ENCODE results near the gene EXOSC6. TPM values are rescaled to one million over a fixed set of nuclear protein-coding genes. Genes with fewer than 3 reads are reported as not detected.

Gene EXOSC6
- total RNA-seq, 2 donors from 2014 or later: 31.1 to 33.6 TPM

DNA sequence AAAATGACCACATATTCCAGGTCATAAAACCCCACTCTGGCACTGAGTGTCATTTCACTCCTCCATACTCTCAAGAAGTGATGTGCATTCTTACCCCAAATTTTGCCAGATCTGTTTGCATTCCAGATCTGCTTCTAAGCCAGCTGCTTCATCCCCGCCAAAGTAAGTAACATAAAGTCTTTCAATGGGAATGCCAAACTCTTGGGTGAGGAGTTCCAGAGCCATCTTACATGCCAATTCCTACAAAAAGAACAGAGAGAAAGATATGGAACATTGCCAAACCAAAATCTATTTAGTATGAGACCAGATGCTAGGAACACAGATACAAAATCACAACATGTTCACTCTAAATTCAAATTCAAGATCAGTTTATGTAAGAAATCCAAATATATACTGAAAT is 24.7 kb upstream of the EXOSC6 start:
- H3K4me3 ChIP-seq (ENCODE audit: low read length): no peak overlapping the region
- H3K36me3 ChIP-seq (ENCODE audit: control insufficient read depth, insufficient read depth, low read length): peaks cover 74% of the 10 kb centered on the region
- no peak overlapping the region for H3K9ac ChIP-seq (ENCODE audit: extremely low read depth, low read length, poor library complexity, severe bottlenecking)
- no peaks in the 10 kb centered on the region for H3K9me3 Mint-ChIP-seq
- H3K4me1 Mint-ChIP-seq: no peaks in the 10 kb centered on the region
- H3K36me3 Mint-ChIP-seq (ENCODE audit: low read depth): peaks cover 73% of the 10 kb centered on the region
- WGBS, 2 experiments (ENCODE audit: insufficient coverage in 1 of 2, insufficient read length in 1 of 2): 100% methylated on average over 1 of the region's 1 CpG
- H3K27ac ChIP-seq (ENCODE audit: low read depth, low read length): no peak overlapping the region
- DNase-seq: no peak
- H3K9me3 ChIP-seq (ENCODE audit: control insufficient read depth, low read length): no peaks in the 10 kb centered on the region
- H3K27me3 Mint-ChIP-seq (ENCODE audit: insufficient read depth): no peaks in the 10 kb centered on the region
- TF ChIP-seq CTCF (conservative IDR thresholded peaks at IDR 0.05): no peak
- no peak overlapping the region for H3K4me3 Mint-ChIP-seq
- H3K27me3 ChIP-seq (ENCODE audit: control insufficient read depth, insufficient read depth, low read length, poor library complexity, severe bottlenecking): no peaks in the 10 kb centered on the region
- no peaks in the 10 kb centered on the region for H3K4me1 ChIP-seq (ENCODE audit: control insufficient read depth, insufficient read depth, low read length)
- no peak overlapping the region for H3K27ac Mint-ChIP-seq

DNA sequence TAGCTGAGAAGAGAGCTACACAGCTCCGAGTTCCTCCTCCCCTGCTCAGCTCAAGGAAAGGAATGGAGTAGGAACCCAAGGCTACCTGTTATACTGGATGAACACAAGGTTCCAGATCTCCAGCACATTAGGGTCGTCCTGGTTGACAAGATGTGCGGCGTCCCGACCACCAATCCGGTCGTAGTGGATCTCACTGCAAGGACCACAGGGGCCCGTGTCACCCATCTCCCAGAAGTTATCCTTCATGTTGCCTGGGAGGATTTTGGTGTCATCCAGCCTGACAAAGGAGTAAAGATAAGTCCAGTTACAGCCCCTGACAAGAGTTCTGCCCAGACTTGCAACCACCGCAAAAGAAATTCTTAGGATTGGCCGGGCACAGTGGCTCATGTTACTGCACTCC is 20.0 kb upstream of the EXOSC6 start:
- DNase-seq: no peak
- Histone ChIP-seq H3K9me3 (ENCODE audit: control insufficient read depth, low read length) (peaks cover 3% of the 10 kb centered on the region), H3K4me3 (ENCODE audit: low read length) (no peak overlapping the region), H3K4me1 (ENCODE audit: control insufficient read depth, insufficient read depth, low read length) (no peaks in the 10 kb centered on the region), H3K9ac (ENCODE audit: extremely low read depth, low read length, poor library complexity, severe bottlenecking) (no peak overlapping the region), H3K27me3 (ENCODE audit: control insufficient read depth, insufficient read depth, low read length, poor library complexity, severe bottlenecking) (no peaks in the 10 kb centered on the region), H3K36me3 (ENCODE audit: control insufficient read depth, insufficient read depth, low read length) (peaks cover 74% of the 10 kb centered on the region), H3K27ac (ENCODE audit: low read depth, low read length) (no peak overlapping the region)
- no peak overlapping the region for H3K27ac Mint-ChIP-seq
- H3K27me3 Mint-ChIP-seq (ENCODE audit: insufficient read depth): no peaks in the 10 kb centered on the region
- 95 to 96% methylated on average over 10 of the region's 10 CpGs for WGBS, 2 experiments (ENCODE audit: insufficient coverage in 1 of 2, insufficient read length in 1 of 2)
- no peak for TF ChIP-seq CTCF (conservative IDR thresholded peaks at IDR 0.05)
- H3K9me3 Mint-ChIP-seq: no peaks in the 10 kb centered on the region
- H3K4me3 Mint-ChIP-seq: no peak overlapping the region
- peaks cover 72% of the 10 kb centered on the region for H3K36me3 Mint-ChIP-seq (ENCODE audit: low read depth)
- H3K4me1 Mint-ChIP-seq: no peaks in the 10 kb centered on the region

DNA sequence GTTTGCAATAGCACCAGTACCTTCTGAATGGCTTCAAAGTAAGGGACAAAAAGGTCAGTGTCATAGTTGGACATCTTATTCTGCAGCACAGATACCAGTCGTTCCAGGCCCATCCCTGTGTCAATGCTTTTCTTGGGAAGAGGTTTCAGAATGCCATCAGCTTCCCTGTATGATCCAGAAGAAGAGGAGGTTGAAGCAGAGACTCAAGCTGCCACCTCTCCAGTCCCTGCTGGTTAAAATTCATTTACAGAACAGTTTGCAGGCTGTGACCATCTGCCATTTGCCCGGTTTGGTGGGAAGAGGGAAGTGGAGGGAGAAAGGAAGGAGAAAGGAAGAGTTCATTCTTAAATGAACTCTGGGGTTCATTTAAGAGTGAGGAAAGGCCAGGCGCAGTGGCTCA is 18.4 kb upstream of the EXOSC6 start:
- H3K4me3 Mint-ChIP-seq: no peak overlapping the region
- no peaks in the 10 kb centered on the region for H3K9me3 Mint-ChIP-seq
- H3K27ac Mint-ChIP-seq: no peak overlapping the region
- H3K36me3 Mint-ChIP-seq (ENCODE audit: low read depth): peaks cover 74% of the 10 kb centered on the region
- DNase-seq: no peak
- Histone ChIP-seq H3K4me3 (ENCODE audit: low read length) (no peak overlapping the region), H3K9ac (ENCODE audit: extremely low read depth, low read length, poor library complexity, severe bottlenecking) (no peak overlapping the region), H3K4me1 (ENCODE audit: control insufficient read depth, insufficient read depth, low read length) (no peaks in the 10 kb centered on the region), H3K36me3 (ENCODE audit: control insufficient read depth, insufficient read depth, low read length) (peaks cover 78% of the 10 kb centered on the region), H3K9me3 (ENCODE audit: control insufficient read depth, low read length) (peaks cover 3% of the 10 kb centered on the region), H3K27me3 (ENCODE audit: control insufficient read depth, insufficient read depth, low read length, poor library complexity, severe bottlenecking) (no peaks in the 10 kb centered on the region), H3K27ac (ENCODE audit: low read depth, low read length) (no peak overlapping the region)
- 91 to 93% methylated on average over 3 of the region's 3 CpGs for whole genome bisulfite sequencing, 2 experiments (ENCODE audit: insufficient coverage in 1 of 2, insufficient read length in 1 of 2)
- no peaks in the 10 kb centered on the region for H3K4me1 Mint-ChIP-seq
- TF ChIP-seq CTCF (conservative IDR thresholded peaks at IDR 0.05): no peak
- H3K27me3 Mint-ChIP-seq (ENCODE audit: insufficient read depth): no peaks in the 10 kb centered on the region
